ENCODE results near the gene OR7G2.

OR7G2 gene

GRCh38 chr19:9086761-9087160 lies 20.5 kb downstream of the OR7G2 start, which contains the start of gene OR1M1:
Gene OR1M1 (plus strand): TSS chr19:9087061. CDS start chr19:9093245, 6,184 bp downstream.
- ATAC-seq = no peak
- no peak for TF ChIP-seq ESRRG (CRISPR knock-in tag; IDR thresholded peaks at IDR 0.05)
- TF ChIP-seq, protein P1, sequence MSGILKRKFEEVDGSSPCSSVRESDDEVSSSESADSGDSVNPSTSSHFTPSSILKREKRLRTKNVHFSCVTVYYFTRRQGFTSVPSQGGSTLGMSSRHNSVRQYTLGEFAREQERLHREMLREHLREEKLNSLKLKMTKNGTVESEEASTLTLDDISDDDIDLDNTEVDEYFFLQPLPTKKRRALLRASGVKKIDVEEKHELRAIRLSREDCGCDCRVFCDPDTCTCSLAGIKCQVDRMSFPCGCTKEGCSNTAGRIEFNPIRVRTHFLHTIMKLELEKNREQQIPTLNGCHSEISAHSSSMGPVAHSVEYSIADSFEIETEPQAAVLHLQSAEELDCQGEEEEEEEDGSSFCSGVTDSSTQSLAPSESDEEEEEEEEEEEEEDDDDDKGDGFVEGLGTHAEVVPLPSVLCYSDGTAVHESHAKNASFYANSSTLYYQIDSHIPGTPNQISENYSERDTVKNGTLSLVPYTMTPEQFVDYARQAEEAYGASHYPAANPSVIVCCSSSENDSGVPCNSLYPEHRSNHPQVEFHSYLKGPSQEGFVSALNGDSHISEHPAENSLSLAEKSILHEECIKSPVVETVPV (CRISPR knock-in tag; IDR thresholded peaks at IDR 0.05) = no peak
- no peak for TF ChIP-seq OSR1 (CRISPR knock-in tag; IDR thresholded peaks at IDR 0.05)
- TF ChIP-seq ARNTL (CRISPR knock-in tag; IDR thresholded peaks at IDR 0.05; ENCODE audit: borderline replicate concordance, low read depth) = no peak
- no peak for TF ChIP-seq ZNF8 (CRISPR knock-in tag; IDR thresholded peaks at IDR 0.05)
- no peak for TF ChIP-seq GLIS3 (CRISPR knock-in tag; IDR thresholded peaks at IDR 0.05)
- no peak for TF ChIP-seq ZFP30 (CRISPR knock-in tag; IDR thresholded peaks at IDR 0.05)
- no peak for TF ChIP-seq CSDC2 (CRISPR knock-in tag; IDR thresholded peaks at IDR 0.05)
- TF ChIP-seq, protein P2, sequence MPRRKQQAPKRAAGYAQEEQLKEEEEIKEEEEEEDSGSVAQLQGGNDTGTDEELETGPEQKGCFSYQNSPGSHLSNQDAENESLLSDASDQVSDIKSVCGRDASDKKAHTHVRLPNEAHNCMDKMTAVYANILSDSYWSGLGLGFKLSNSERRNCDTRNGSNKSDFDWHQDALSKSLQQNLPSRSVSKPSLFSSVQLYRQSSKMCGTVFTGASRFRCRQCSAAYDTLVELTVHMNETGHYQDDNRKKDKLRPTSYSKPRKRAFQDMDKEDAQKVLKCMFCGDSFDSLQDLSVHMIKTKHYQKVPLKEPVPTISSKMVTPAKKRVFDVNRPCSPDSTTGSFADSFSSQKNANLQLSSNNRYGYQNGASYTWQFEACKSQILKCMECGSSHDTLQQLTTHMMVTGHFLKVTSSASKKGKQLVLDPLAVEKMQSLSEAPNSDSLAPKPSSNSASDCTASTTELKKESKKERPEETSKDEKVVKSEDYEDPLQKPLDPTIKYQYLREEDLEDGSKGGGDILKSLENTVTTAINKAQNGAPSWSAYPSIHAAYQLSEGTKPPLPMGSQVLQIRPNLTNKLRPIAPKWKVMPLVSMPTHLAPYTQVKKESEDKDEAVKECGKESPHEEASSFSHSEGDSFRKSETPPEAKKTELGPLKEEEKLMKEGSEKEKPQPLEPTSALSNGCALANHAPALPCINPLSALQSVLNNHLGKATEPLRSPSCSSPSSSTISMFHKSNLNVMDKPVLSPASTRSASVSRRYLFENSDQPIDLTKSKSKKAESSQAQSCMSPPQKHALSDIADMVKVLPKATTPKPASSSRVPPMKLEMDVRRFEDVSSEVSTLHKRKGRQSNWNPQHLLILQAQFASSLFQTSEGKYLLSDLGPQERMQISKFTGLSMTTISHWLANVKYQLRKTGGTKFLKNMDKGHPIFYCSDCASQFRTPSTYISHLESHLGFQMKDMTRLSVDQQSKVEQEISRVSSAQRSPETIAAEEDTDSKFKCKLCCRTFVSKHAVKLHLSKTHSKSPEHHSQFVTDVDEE (CRISPR knock-in tag; IDR thresholded peaks at IDR 0.05) = no peak
- TF ChIP-seq, protein P3, sequence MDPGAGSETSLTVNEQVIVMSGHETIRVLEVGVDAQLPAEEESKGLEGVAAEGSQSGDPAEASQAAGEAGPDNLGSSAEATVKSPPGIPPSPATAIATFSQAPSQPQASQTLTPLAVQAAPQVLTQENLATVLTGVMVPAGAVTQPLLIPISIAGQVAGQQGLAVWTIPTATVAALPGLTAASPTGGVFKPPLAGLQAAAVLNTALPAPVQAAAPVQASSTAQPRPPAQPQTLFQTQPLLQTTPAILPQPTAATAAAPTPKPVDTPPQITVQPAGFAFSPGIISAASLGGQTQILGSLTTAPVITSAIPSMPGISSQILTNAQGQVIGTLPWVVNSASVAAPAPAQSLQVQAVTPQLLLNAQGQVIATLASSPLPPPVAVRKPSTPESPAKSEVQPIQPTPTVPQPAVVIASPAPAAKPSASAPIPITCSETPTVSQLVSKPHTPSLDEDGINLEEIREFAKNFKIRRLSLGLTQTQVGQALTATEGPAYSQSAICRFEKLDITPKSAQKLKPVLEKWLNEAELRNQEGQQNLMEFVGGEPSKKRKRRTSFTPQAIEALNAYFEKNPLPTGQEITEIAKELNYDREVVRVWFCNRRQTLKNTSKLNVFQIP (CRISPR knock-in tag; IDR thresholded peaks at IDR 0.05; ENCODE audit: borderline replicate concordance, low read depth) = no peak
- no peak for TF ChIP-seq SNAI2 (CRISPR knock-in tag; IDR thresholded peaks at IDR 0.05)
- no peak for TF ChIP-seq ZNF70 (CRISPR knock-in tag; IDR thresholded peaks at IDR 0.05)
- TF ChIP-seq TOX (CRISPR knock-in tag; IDR thresholded peaks at IDR 0.05; ENCODE audit: borderline replicate concordance) = no peak

- TF ChIP-seq BACH2 (CRISPR knock-in tag; IDR thresholded peaks at IDR 0.05; ENCODE audit: borderline replicate concordance) (no peak), OSR1 (CRISPR knock-in tag; IDR thresholded peaks at IDR 0.05) (no peak), PPARA (CRISPR knock-in tag; IDR thresholded peaks at IDR 0.05; ENCODE audit: borderline replicate concordance) (no peak), ESRRG (CRISPR knock-in tag; IDR thresholded peaks at IDR 0.05) (no peak), ARNTL (CRISPR knock-in tag; IDR thresholded peaks at IDR 0.05; ENCODE audit: borderline replicate concordance, low read depth) (no peak), ZNF70 (CRISPR knock-in tag; IDR thresholded peaks at IDR 0.05) (no peak), CSDC2 (CRISPR knock-in tag; IDR thresholded peaks at IDR 0.05) (no peak), ZFP30 (CRISPR knock-in tag; IDR thresholded peaks at IDR 0.05) (no peak), ZFP3 (CRISPR knock-in tag; IDR thresholded peaks at IDR 0.05) (no peak), TOX (CRISPR knock-in tag; IDR thresholded peaks at IDR 0.05; ENCODE audit: borderline replicate concordance) (no peak), RARB (CRISPR knock-in tag; IDR thresholded peaks at IDR 0.05) (no peak)
- TF ChIP-seq, protein P1 (CRISPR knock-in tag; IDR thresholded peaks at IDR 0.05) = no peak
- TF ChIP-seq, protein P4, sequence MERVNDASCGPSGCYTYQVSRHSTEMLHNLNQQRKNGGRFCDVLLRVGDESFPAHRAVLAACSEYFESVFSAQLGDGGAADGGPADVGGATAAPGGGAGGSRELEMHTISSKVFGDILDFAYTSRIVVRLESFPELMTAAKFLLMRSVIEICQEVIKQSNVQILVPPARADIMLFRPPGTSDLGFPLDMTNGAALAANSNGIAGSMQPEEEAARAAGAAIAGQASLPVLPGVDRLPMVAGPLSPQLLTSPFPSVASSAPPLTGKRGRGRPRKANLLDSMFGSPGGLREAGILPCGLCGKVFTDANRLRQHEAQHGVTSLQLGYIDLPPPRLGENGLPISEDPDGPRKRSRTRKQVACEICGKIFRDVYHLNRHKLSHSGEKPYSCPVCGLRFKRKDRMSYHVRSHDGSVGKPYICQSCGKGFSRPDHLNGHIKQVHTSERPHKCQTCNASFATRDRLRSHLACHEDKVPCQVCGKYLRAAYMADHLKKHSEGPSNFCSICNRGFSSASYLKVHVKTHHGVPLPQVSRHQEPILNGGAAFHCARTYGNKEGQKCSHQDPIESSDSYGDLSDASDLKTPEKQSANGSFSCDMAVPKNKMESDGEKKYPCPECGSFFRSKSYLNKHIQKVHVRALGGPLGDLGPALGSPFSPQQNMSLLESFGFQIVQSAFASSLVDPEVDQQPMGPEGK (CRISPR knock-in tag; IDR thresholded peaks at IDR 0.05; ENCODE audit: borderline replicate concordance) = no peak
- TF ChIP-seq, protein P2 (CRISPR knock-in tag; IDR thresholded peaks at IDR 0.05) = no peak
- TF ChIP-seq, protein P3 (CRISPR knock-in tag; IDR thresholded peaks at IDR 0.05; ENCODE audit: borderline replicate concordance, low read depth) = no peak
- ATAC-seq = no peak
These were observed 28.6 kb downstream of the OR7G2 start for GRCh38 chr19:9078651-9079050.
